Smooth muscle cell of the brain vasculature (primary cell): Measurements from ENCODE around the gene TK2.
"Not testable (repeated sequence)": the region's sequence is repeated elsewhere in the genome, so short reads cannot be mapped to it uniquely, and the experiment has no call there.

Source experiments
- DNase-seq: peaks from one replicate; pipeline ENCODE4 v3.0.0-alpha.2; 2012; ENCODE audit warnings: low read depth, low spot score

TK2 gene

DNA sequence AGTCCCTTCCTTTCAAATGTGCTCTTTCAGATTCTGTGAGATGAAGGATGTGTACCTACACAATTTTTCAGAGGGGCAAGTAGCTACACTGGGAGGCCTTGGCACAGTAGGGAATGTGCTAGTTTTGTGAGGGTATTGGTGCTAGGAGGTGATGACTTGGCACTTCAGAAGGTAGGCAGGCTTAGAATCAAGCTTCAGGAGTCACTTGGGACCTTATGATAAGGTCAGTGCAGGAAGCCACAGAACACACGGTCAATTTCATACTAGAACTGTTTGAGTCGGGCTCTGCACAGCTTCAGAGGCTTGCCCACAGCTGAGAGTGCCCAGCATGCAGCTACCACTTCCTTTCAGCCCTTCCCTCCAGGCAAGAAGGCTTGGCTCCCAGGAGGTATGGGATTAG lies 22.4 kb upstream of the TK2 start:
- no peak for DNase-seq

- no peak for DNase-seq
Measured at GRCh38 chr16:66569827-66570405, 20.0 kb upstream of the TK2 start.

DNA sequence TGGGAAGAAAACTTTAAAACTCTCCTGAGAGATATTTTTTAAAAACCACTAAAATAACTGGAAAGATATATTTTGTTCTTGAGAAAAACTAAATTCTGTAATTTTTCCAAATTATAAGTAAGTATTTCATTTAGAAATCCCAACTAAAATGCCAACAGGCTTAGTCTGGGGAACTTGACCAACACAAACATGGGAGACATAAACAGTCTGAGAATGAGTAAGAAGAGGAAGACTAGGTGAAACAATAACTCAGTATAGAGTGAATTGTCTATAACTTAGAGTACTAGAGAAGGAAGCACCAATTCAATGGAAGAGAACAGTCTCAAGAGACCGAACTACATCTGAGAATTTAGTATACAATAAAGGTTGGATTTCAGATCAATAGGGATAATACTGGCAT lies 19.2 kb upstream of the TK2 start:
- DNase-seq = no peak

DNA sequence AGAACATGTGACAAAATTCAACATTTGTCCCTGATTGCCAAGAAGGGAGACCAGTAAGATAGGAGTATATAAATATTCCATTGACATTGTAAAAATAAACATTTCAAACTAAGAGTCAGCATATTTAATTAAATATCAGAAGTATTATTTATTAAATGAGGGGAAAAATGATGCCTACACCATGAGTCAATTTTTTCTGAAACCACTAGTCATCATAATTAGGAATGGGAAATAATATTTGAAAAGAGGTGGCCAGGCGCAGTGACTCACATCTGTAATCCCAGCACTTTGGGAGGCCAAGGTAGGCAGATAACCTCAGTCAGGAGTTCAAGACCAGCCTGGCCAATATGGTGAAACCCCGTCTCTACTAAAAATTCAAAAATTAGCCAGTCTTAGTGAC lies 18.4 kb upstream of the TK2 start:
- no peak for DNase-seq

GRCh38 chr16:66567270-66567669 lies 17.3 kb upstream of the TK2 start:
- DNase-seq = not testable (repeated sequence)

DNA sequence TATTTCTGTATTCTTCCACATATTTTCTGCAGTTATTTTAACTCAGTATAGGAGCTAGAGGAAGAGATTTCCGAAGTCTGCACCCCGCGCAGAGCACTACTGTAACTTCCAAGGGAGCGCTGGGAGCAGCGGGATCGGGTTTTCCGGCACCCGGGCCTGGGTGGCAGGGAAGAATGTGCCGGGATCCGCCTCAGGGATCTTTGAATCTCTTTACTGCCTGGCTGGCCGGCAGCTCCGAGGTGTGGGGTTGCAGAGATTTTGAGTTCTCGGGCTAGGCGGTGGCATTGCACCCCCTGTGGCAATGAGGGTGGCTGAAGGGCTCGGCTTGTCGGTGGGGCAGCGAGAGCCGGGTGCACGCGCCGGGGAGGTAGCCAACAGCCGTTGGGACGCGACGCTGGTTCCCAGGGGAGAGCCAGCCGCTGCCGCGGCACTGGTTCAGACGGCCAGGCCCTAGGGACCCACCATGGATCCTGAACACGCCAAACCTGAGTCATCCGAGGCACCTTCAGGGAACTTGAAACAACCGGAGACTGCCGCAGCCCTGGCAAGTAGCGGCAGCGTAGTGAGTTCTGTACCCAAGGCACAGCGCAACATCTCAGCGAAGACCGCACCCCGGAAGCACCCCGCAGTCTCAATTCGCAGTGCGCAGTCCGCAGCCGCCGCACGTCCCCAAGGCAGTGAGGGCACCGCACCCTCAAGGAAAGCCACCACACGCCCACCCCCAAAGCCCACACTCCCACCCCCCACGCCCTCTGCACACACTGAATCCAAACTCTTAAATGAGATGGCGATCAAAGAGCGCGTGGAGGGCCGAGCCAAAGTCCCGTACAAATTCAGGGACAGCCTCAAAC lies 16.4 kb upstream of the TK2 start, which contains the start of gene CMTM1:
Gene CMTM1 (plus strand): TSS at position 389 of the 851 bp plus-strand sequence. CDS start 75 bp downstream, at position 464.
- no peak for DNase-seq

GRCh38 chr16:66563574-66564334 lies 13.8 kb upstream of the TK2 start:
- no peak for DNase-seq

DNA sequence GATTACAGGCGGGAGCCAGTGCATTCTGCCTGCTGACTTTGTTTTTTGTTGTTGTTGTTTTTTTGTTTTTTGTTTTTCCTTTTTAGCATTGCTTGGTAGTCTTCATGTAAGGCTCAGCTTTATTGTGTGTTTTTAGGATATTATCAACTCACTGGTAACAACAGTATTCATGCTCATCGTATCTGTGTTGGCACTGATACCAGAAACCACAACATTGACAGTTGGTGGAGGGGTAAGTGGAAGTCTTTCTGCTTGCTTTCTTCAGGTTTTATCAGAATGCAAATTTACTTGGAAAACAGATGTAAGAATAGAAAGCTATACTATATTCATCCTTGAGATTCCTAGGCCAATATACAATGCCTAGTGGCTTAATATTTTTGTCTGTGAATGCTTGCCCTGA lies 13.1 kb upstream of the TK2 start:
- no peak for DNase-seq

DNA sequence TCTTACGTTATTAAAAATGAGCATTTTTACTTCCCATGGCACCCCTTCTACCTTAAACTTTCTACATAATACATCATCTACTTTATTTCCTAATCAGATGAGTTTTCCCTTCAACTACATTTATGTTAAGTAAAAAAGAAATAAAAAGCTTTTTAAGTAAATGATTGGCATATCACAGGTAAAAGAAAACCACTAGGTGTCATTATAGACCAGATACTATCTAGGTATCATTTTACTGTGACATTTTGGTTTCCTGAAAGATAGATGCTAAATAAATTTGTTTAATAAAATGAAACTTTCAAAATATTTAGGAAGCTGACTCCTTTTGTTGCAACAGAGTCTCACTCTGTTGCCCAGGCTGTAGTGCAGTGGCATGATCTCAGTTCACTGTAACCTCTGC lies 12.5 kb upstream of the TK2 start:
- no peak for DNase-seq

GRCh38 chr16:66561381-66562080 lies 11.6 kb upstream of the TK2 start:
- no peak for DNase-seq

DNA sequence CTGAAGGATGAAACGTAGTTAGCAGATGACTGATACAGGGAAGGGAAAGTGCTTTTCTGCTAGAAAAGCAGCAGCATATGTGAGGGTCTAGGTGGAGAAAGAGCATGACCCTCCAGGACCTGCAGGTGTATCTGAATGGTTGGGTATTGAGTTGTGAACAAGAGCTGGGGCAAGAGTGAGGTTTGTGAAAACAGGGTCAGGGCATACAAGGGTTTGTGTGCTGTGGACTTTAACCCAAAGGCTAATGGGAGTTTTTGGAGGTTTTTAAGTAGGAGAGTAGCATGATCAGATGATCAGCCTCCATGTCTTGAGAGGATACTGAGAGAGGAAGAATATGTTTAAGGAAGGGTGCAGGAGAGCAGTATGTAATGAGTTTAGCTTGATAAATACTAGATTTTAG lies 10.2 kb upstream of the TK2 start:
- no peak for DNase-seq

- no peak for DNase-seq
Measured at GRCh38 chr16:66554495-66554894, 4.6 kb upstream of the TK2 start.

DNA sequence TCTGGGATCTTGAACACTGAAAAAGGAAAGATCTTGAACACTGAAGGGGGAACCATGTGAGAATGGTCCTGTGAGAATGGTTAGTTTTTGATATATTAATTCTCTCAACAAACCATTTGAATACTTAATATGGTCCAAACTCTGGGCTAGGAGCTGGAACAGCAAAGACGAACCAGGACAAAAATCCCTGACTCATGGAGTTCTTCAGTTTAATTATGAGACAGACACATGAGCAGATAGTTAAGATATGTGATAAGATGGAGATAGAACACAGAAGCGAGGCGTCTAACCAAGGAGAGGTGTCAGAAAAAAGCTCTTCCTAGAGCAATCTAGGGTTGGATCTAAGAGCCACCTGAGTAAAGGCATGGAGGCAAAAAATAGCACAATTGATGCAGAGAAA lies 4.1 kb upstream of the TK2 start:
- no peak for DNase-seq

GRCh38 chr16:66553223-66553622 lies 3.3 kb upstream of the TK2 start:
- no peak for DNase-seq

DNA sequence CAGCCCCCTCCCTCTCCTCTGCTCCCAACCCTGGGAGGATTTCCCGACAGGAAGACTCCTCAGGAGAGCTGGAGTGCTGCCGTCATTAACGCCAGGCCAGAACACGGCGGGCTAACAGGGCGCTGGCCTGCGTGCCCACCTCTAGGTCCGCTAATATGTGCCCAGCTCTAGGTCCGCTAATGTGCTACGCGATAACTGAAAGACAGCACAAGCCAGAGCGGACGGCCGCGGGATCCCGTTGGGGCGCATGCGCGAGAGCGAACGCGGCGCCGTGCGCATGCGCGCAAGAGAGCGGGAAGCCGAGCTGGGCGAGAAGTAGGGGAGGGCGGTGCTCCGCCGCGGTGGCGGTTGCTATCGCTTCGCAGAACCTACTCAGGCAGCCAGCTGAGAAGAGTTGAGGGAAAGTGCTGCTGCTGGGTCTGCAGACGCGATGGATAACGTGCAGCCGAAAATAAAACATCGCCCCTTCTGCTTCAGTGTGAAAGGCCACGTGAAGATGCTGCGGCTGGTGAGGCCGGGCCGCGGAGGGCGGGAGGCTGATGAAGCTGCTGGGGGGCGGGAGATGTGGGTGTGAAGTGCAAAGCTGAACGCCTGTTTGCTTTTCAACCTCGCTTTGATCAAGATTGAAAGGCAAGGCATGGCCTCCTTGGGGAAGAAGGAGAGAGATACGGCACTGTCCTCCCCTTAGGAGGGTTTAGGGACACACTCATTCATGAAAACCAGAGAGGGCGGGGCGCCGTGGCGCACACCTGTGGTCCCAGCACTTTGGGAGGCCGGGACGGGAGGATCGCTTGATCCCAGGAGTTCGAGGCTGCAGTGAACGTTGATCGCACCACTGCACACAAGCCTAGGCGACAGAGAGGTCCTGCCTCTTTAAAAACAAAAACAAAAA lies 2.6 kb upstream of the TK2 start, which contains the start of gene CKLF:
Gene CKLF (plus strand): TSS at position 291 of the 892 bp plus-strand sequence. CDS start 140 bp downstream, at position 431.
- peak; percentile 80 for DNase-seq

GRCh38 chr16:66551788-66552285 lies 1.9 kb upstream of the TK2 start:
- no peak for DNase-seq

- DNase-seq = no peak
Measured at GRCh38 chr16:66551348-66551759, 1.4 kb upstream of the TK2 start.

- DNase-seq = no peak
Measured at GRCh38 chr16:66548868-66549267, 1.1 kb downstream of the TK2 start.

DNA sequence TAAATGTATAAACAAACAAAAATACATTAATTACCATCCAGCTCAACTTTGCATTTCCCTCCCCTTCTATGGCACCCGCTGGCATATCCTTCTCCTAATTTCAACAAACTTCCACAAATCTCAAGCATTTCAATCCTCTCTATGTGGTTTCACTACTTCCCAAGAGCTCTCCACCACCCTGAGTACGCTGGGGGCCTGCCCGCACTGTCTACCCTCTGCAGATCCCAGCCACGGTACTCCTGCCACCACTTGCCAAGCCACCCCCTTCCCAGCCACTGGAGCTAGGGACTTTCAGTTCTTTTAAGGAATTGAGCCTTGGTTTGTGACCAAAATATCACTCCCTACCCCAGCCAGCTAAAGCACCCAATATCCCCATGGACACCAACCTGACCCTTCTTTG lies 1.9 kb downstream of the TK2 start:
- no peak for DNase-seq
